Measurements from ENCODE around the gene ABCA7. TPM values are rescaled to one million over a fixed set of nuclear protein-coding genes. Genes with fewer than 3 reads are reported as not detected.
A peak's percentile ranks its signal among the peaks of the same experiment; 100 is the strongest.

The ABCA7 gene
- total RNA-seq, 1 experiment from 2014 or later = 5.1 TPM

DNA sequence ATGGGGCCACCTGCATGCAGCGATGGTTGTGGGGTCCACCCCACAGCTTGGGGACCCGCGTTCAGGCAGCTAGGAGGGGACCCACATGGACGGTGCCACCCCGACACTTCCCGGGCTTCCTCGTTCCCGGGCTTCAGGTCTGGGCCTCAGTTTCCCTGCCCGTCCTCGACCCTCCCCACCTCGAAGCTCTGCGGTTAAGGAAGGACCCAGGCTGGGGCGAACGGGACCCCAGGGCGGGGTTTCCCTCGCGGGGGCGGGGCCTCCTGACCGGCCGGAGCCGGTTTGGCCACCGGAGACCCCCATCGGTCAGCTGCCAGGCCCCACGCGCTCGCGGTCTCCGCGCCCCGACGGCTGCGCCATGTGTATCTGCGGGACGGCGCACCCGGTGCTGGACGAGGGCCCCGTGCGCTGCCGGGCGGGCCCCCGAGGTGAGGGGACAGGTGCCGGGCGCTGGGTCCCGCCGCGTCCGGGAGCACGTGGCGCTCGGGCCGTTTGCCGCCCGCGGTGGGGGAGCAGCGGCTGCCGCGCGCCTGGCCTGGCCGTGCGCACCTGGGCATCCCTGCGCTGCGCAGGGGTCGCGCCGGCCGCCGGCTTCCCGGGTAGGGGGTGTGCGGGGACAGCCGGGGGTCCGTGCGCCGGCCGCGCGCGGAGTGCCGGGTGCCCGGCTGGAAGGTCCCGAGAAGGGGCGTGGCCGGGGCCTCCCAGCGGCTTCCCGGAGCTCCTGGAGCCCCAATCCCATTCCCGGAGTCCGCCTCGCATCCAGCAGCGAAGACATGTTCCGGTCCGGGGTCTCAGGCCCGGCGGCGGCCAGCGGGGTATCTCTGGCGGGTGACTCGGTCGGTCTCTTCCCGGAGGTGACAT, 31.3 kb downstream of the ABCA7 start:
- no peak for DNase-seq (ENCODE audit: low spot score)

DNA sequence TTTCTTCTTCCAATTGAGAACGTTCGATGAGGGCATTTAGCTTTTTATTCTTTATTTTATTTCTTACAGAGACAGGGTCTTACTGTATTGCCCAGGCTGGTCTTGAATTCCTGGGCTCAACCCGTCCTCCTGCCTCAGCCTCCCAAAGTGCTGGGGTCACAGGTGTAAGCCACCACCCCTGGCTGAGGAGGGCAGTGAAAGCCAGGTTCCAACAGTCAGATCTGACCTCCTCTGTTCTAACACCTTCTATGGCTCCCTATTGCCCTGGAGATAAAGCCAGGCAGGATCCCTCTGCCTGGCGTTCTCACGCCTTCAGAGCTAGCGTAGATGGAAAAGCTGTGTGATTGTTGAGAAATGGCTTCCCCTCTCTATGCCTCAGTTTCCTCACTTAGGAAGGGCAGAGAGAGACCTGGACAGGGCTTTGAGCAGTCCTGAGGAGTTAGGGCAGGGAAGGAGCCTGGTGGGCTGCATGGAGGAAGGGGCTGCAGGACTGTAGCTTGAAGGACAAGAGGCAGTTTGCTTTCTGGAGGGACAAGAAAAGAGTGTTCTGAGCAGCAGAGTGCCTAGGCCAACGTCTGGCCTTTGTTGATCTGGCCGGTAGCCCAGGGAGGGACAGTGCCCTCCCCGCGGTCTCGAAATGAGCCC, 32.6 kb downstream of the ABCA7 start:
- DNase-seq (ENCODE audit: low spot score) = no peak

DNA sequence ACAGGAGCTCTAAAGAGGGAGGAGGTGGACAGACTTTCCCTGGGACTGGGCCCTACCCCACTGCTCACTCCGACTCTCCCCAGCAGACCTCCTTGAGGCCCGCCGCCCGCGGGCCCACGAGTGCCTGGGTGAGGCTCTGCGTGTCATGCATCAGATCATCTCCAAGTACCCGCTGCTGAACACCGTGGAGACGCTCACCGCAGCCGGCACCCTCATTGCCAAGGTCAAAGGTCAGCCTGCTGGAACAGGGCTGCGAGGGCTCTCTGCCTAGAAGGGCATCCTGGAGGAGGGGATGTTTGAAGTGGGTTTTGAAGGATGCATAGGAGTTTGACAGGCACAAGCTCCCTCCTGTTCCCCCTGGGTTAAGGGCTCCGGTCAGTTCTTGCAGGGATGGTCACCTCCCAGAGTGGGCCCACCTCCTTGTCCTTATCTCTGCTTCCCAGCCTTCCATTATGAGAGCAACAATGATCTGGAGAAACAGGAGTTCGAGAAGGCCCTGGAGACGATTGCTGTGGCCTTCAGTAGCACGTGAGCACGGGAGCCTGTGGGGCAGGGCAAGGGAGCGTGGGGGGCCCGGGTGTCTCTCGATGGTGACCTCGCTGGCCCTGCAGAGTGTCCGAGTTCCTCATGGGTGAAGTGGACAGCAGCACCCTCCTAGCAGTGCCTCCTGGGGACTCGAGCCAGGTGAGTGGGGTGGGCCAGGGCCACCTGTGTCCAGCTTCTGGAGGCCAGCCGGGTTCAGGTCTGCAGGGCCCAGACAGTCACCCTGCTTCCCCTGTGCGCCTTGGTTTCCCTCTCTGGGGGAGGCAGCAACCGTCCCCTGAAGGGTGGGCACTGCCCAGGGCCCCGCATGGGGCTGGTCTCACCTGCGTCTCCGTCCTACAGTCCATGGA, 33.4 kb downstream of the ABCA7 start:
- DNase-seq (ENCODE audit: low spot score) = no peak

DNA sequence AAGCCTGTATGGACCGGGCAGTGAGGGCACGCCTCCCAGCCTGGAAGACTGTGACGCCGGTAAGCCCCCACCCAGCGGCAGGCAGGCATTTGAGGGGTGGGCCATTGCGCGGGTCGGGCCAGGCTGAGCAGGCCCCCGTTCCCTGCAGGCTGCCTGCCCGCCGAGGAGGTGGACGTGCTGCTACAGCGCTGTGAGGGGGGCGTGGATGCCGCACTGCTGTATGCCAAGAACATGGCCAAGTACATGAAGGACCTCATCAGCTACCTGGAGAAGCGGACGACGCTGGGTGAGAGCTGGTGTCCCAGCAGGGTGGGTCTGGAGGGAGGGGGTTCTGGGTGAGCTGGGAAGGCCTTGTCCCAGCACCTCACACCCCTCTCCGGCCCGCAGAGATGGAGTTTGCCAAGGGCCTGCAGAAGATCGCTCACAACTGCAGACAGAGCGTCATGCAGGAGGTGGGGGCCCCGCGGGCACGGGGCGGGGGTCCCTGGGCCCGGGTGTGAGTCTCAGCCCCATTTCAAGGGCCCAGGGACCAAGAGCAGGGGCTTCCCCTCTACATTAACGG, 34.1 kb downstream of the ABCA7 start:
- no peak for DNase-seq (ENCODE audit: low spot score)

DNA sequence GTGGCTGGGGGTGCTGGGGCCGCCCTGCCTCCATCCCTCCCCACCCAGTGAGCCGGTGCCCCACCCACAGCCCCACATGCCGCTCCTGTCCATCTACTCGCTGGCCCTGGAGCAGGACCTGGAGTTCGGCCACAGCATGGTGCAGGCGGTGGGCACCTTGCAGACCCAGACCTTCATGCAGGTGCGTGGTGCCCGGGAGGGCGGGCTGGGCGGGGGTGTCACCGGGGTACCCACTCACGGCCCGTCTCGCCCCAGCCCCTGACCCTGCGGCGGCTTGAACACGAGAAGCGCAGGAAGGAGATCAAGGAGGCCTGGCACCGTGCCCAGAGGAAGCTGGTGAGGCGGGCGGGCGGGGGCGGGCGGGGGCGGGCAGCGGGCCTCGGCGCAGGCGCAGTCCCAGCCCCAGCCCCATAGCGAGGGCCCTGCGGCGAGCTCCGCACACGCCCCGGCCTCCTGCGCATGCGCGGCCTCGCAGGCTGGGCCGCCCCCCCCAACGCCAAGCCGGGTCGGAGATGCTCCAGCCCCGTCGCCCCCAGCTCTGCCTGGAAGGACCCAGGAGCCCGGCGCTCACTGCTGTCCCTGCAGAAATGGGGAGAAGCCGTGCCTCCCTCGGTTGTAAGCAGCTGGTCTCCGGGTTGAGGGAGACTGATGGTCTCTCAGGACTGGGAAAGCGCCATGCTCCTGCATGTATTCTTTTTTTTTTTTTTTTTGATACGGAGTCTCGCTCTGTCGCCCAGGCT, 34.8 kb downstream of the ABCA7 start:
- DNase-seq (ENCODE audit: low spot score) = peak; percentile 78

DNA sequence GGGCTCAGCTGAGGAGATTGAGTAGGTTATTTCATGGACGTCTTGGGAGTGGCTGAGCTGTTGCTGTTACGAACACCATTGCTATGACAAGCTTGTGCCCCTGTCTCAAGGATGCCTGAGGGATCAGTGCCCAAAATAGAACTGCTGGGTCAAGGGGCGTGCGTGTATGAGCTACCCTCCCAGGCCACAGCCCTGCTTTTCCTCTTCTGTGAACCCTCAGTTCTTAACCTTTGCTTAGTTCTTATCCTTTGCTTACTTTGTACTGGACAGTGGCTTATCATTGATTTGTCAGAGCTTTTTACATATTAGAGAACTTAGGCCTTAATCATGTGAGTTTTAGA, 36.1 kb downstream of the ABCA7 start:
- DNase-seq (ENCODE audit: low spot score) = no peak

DNA sequence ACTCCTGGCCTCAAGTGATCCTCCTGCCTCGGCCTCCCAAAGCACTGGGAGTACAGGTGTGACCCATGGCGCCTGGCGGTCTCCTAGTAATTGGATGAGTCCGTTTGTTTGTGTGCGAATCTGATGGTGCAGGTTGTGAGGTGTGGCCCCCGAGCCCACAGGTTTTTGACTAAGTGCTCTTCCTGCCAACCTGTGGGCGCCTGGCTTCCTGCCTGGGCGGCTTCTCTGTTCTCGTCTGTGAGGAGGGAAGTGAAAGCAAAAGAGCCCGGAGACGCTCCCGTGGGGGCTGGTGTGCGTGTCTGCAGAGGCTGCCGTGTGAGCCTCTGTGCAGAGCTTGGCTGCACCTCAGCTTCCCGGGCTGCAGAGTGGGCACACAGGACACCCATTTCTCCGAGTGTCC, 37.0 kb downstream of the ABCA7 start:
- peak; percentile 42 for DNase-seq (ENCODE audit: low spot score)

DNA sequence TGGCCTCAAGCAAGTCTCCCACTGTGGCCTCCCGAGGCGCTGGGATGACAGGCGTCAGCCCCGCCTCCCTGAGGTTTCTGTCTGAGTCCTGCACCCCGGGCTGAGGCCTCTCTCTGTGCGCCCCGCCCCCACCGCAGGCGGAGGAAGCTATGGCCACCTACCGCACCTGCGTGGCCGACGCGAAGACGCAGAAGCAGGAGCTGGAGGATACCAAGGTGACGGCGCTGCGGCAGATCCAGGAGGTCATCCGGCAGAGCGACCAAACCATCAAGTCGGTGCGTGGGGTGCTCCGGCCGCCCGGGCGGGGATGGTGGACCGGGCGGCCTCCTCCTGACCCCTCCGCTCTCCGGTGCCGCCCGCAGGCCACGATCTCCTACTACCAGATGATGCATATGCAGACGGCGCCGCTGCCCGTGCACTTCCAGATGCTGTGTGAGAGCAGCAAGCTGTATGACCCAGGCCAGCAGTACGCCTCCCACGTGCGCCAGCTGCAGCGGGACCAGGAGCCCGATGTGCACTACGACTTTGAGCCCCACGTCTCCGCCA, 39.7 kb downstream of the ABCA7 start:
- DNase-seq (ENCODE audit: low spot score) = no peak

DNA sequence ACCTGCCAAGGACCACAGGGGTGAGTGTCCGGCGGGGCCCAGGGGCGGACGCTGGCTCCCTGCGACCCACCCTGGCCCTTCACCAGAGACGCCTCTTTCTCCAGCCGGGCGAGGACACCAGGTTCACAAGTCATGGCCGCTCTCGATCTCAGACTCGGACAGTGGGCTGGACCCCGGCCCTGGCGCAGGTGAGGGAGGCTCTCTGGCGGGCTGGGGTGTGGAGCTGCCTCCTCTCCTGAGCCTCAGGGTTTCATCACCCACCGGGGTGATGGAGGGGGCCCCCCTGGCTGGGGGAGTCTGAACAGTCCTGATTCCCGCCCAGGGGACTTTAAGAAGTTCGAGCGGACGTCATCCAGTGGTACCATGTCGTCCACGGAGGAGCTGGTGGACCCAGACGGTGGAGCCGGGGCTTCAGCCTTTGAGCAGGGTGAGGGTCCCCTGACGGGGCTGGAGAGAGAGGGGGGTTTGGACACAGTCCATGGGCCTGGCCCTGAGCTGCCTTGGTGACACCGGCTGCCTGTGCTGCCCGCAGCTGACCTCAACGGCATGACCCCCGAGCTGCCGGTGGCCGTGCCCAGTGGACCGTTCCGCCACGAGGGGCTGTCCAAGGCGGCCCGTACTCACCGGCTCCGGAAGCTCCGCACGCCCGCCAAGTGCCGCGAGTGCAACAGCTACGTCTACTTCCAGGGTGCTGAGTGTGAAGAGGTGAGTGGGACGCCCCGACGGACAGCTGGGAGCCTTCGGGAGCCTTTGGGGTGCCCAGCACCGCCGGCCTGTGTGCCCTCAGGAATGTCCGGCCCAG, 40.7 kb downstream of the ABCA7 start:
- no peak for DNase-seq (ENCODE audit: low spot score)

DNA sequence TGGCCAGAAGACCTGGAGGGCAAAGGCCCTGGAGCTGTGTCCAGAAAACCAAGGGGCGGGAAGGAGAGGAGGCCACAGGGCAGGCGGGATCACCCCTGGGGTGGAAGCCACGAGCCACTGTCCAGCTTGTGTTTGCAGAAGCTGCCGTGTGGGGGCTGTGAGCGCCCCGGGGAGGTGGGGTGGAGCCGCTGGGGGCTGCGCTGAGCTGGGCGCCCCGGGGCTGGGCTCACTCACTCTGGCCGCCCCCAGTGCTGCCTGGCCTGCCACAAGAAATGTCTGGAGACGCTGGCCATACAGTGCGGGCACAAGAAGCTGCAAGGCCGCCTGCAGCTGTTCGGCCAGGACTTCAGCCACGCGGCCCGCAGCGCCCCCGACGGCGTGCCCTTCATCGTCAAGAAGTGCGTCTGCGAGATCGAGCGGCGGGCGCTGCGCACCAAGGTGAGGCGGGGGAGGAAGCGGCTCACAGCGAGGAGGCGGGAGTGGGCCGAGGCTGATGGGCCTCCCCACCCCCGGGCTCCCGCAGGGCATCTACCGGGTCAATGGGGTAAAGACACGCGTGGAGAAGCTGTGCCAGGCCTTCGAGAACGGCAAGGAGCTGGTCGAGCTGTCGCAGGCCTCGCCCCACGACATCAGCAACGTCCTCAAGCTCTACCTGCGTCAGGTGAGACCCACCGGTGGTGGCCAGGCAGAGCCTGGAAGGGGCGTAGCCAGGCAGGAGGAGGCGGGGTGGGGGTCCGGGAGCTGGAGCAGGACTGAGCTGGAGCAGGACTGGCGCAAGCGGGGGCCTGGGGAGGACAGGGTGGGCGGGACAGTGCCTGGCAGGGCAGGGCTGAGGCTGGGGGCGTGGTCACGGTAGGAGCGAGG, 41.6 kb downstream of the ABCA7 start:
- no peak for DNase-seq (ENCODE audit: low spot score)

DNA sequence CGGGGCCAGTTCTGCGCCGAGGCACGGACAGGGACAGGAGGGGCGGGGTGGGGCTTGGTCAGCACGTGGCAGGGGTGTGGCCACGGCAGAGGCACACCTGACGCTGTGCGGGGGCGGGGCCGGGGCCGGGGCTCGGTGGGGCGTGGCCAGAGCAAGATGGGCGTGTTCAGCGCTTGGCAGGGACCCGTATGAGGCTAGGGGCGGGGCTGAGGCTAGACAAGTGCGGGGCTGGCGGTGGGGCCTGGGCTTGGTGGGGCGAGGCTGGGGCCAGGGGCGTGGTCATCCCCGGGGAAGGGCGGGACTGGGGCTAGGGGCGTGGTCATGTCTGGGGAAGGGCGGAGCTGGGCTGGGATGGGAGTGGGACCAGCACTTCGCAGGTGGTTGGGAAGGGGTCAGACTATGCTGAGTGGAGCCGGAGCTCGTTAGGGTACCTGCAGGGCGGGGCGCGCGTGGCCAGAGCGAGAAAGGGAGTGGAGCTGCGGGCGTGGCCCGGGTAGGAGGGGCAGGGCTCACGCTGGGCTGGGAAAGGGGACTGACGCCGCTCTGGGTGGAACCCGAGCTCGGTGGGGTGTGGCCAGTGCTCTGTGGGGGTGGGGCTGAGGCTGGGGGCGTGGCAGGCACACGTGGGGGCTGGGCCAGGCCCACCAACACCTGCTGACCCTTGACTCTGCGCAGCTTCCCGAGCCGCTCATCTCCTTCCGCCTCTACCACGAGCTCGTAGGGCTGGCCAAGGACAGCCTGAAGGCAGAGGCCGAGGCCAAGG, 42.4 kb downstream of the ABCA7 start:
- no peak for DNase-seq (ENCODE audit: low spot score)

DNA sequence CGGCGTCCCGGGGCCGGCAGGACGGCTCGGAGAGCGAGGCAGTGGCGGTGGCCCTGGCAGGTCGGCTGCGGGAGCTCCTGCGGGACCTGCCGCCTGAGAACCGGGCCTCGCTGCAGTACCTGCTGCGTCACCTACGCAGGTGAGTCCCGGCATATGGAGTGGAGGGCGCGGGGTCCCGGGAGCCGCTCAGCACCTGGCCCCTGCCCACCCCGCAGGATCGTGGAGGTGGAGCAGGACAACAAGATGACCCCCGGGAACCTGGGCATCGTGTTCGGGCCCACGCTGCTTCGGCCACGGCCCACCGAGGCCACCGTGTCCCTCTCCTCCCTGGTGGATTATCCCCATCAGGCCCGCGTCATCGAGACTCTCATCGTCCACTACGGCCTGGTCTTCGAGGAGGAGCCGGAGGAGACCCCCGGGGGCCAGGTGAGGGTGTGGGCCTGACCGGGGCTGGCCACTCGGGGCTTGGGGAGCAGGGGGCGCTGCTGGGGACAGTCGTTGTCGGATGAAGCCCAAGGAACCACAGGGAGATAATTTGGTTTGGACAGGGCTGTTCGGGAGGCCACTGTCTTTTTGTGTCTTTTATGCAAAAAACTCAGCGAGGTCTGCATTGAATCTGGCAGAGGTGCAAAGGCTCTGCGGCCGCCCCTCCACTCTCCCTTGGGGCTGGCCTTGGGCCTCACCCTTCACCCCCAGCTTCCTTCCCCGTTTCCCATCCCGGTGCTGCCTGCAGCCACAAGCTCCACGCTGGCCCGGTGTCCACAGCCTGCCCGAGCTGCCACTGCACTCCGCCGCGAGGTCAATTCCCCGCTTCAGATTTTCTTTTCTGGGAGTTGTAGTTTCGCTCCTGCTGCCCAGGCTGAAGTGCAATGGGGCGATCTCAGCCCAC, 43.3 kb downstream of the ABCA7 start:
- DNase-seq (ENCODE audit: low spot score) = no peak

DNA sequence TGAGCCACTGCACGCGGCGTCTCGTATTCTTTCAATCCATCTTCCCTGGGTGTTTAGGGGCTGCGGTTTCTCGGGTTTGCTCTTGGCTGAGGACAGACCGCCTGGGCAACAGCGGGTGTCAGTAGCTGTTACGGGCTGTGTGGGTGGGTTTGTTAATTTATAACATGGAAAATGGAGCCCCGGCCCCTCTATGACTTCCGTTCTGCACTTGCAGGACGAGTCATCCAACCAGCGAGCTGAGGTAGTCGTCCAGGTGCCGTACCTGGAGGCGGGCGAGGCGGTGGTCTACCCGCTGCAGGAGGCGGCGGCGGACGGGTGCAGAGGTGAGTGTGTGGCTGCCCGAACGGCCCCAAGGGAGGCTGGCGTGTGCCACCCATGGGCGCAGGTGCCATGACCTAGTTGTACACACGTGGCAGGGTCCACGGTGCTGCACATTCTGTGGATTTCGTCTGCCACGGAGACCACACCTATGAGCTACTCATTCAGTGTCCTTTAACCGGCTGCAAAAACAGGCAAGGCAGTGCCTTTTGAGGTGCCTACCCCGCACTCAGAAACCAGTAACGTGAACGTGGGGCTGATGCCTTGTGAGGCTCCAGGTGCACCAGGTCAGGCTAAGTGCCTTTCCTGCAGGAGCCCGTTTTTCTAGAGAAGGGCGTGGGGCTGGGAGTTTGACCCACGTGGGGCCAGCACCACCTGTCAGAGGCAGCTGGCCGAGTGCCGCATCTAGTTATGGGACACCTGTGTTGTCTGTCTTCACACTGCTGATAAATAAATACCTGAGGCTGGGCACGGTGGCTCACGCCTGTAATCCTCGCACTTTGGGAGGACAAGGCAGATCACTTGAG, 44.3 kb downstream of the ABCA7 start:
- DNase-seq (ENCODE audit: low spot score) = no peak

DNA sequence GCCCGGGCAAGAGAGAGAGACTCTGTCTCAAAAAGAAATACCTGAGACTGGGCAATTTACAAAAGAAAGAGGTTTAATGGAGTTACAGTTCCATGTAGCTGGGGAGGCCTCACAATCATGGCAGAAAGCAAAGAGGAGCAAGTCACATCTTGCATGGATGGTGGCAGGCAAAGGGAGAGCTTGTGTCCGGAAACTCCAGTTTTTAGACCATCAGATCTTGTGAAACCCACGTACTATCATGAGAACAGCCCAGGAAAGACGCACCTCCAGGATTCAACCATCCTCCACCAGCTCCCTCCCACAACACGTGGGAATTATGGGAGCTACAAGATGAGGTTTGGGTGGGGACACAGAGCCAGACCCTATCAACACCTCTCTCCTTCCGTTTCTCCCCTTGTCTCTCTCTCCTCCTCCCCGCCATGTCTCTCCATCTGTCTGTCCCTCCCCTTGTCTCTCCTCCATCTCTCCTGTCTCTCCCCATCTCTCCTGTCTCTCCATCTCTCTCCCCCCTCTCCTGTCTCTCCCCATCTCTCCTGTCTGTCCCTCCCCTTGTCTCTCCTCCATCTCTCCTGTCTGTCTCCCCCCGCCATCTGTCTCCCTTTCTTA, 45.2 kb downstream of the ABCA7 start:
- no peak for DNase-seq (ENCODE audit: low spot score)

DNA sequence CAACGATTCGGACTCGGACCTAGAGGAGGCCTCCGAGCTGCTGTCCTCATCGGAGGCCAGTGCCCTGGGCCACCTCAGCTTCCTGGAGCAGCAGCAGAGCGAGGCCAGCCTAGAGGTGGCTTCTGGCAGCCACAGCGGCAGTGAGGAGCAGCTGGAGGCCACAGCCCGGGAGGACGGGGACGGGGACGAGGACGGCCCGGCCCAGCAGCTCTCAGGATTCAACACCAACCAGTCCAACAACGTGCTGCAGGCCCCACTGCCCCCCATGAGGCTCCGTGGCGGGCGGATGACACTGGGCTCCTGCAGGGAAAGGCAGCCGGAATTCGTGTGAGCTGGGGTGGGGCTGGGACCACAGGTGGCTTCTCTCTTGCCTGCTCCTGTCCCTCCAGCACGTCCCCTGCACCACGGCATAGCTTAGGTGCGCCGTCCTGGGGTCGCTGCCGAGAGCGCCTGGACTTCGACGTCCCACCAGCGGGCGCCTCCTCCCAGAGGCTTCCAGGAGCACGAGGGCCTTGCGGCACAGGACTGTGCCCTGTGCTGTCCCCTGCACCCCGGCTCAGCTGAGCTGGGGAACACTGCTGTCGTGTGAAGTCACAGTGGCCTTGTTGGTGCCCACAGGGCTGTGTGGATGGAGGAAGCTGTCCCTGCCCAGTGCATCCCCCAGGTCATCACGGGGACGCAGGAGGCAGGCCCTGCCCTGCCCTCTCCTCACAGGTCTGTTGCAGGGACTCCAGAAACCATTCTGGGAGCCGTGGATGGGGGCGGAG, 46.0 kb downstream of the ABCA7 start:
- no peak for DNase-seq (ENCODE audit: low spot score)
